Endodermal cell (in vitro differentiated cells): ENCODE results near the gene FAM227B. TPM values are rescaled to one million over a fixed set of nuclear protein-coding genes. Genes with fewer than 3 reads are reported as not detected.

Experiments
- DNase-seq: peaks from one replicate; pipeline ENCODE4 v3.0.0-alpha.2; 2017
- H3K27ac ChIP-seq: 2 replicates; pipeline ENCODE4 v1.5.1; 2013; ENCODE audit warnings: mild to moderate bottlenecking, low read depth, low read length, moderate library complexity
- H3K27me3 ChIP-seq: 2 replicates; pipeline ENCODE4 v1.6.1; 2013; ENCODE audit warnings: mild to moderate bottlenecking, low read length, moderate library complexity; ENCODE audit not compliant: insufficient read depth, control insufficient read depth, poor library complexity, severe bottlenecking
- H3K36me3 ChIP-seq: 2 replicates; pipeline ENCODE4 v1.7.0; 2013; ENCODE audit warnings: mild to moderate bottlenecking, low read length, moderate library complexity; ENCODE audit not compliant: control insufficient read depth, insufficient read depth
- H3K4me1 ChIP-seq: one replicate; pipeline ENCODE4 v1.7.0; 2013; ENCODE audit warnings: low read length; ENCODE audit not compliant: control insufficient read depth, insufficient read depth
- H3K4me3 ChIP-seq: 2 replicates; pipeline ENCODE4 v1.5.1; 2013; ENCODE audit warnings: mild to moderate bottlenecking, low read length, moderate library complexity
- H3K9ac ChIP-seq: 2 replicates; pipeline ENCODE4 v1.6.1; 2013; ENCODE audit warnings: mild to moderate bottlenecking, low read length, moderate library complexity; ENCODE audit not compliant: poor library complexity, severe bottlenecking; ENCODE audit errors: extremely low read depth
- H3K9me3 ChIP-seq: 2 replicates; pipeline ENCODE4 v1.6.1; 2013; ENCODE audit warnings: mild to moderate bottlenecking, low read length, moderate library complexity; ENCODE audit not compliant: control insufficient read depth
- H3K27ac Mint-ChIP-seq: 2 replicates; pipeline ENCODE4 v1.8.0; 2020; ENCODE audit warnings: mixed read lengths
- H3K27me3 Mint-ChIP-seq: 2 replicates; pipeline ENCODE4 v1.8.0; 2021; ENCODE audit warnings: mild to moderate bottlenecking, mixed read lengths; ENCODE audit not compliant: insufficient read depth
- H3K36me3 Mint-ChIP-seq: 2 replicates; pipeline ENCODE4 v1.8.0; 2020; ENCODE audit warnings: low read depth, mixed read lengths
- H3K4me1 Mint-ChIP-seq: 2 replicates; pipeline ENCODE4 v1.8.0; 2020; ENCODE audit warnings: mixed read lengths
- H3K4me3 Mint-ChIP-seq: 2 replicates; pipeline ENCODE4 v1.8.0; 2020; ENCODE audit warnings: mild to moderate bottlenecking, moderate library complexity, mixed read lengths
- H3K9me3 Mint-ChIP-seq: 2 replicates; pipeline ENCODE4 v1.8.0; 2020; ENCODE audit warnings: mild to moderate bottlenecking, mixed read lengths
- WGBS, 2 experiments: methylation state at CpG; one replicate each; pipeline versions ENCODE4 v1.1.5 to v1.1.7; 2013; ENCODE audit warnings: missing lambda C conversion rate in 2 of 2, mixed read lengths in 1 of 2; ENCODE audit not compliant: insufficient coverage in 1 of 2, insufficient read length in 1 of 2; 5-methylcytosine and 5-hydroxymethylcytosine counted together
- total RNA-seq, 2 donors: library from RNA; stranded (reverse); fragmentation: NEBNext Ultra II Directional in 1 of 2; extraction: Animal tissue kit (Norgen Biotek cat#: 25700) in 1 of 2; gene quantifications; 2 replicates in 1 of 2; 3 replicates in 1 of 2; pipeline ENCODE4 v1.2.1, GENCODE V29; 2021
- TF ChIP-seq, protein P1 (sequence below): fragments of 200-600 bp; sonication (generic); conservative IDR thresholded peaks from 2 replicates; pipeline ENCODE4 v1.5.0; 2021; ENCODE audit warnings: antibody characterized with exemption, mild to moderate bottlenecking

The FAM227B gene
- total RNA-seq, 2 donors from 2014 or later, result 7.5 to 8.5 TPM

DNA sequence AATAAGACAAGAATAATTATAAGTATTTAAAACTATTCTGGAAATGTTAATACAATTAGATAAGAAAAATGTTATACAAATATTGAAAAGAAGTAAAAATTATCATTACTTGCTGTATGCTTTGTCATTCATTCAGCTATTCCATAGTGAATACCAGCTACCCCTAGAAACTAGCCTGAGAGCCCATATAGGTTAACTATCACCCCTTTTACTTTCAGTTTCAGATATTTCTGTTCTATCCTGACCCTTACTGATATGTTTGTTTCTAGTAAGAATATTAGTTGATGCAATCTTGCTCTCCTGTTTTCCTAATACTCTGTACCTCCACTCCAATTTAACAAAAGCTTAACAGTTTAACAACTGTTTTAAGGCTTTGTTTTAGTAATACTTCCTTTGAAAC is 31.6 kb downstream of the FAM227B start:
- H3K27ac Mint-ChIP-seq, result no peak overlapping the region
- no peaks in the 10 kb centered on the region for H3K27me3 Mint-ChIP-seq
- no peak overlapping the region for H3K4me3 ChIP-seq
- no peak for DNase-seq
- no peak overlapping the region for H3K4me3 Mint-ChIP-seq
- TF ChIP-seq, protein P1, sequence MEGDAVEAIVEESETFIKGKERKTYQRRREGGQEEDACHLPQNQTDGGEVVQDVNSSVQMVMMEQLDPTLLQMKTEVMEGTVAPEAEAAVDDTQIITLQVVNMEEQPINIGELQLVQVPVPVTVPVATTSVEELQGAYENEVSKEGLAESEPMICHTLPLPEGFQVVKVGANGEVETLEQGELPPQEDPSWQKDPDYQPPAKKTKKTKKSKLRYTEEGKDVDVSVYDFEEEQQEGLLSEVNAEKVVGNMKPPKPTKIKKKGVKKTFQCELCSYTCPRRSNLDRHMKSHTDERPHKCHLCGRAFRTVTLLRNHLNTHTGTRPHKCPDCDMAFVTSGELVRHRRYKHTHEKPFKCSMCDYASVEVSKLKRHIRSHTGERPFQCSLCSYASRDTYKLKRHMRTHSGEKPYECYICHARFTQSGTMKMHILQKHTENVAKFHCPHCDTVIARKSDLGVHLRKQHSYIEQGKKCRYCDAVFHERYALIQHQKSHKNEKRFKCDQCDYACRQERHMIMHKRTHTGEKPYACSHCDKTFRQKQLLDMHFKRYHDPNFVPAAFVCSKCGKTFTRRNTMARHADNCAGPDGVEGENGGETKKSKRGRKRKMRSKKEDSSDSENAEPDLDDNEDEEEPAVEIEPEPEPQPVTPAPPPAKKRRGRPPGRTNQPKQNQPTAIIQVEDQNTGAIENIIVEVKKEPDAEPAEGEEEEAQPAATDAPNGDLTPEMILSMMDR, result no peak
- peaks cover 10% of the 10 kb centered on the region for H3K9me3 ChIP-seq
- H3K36me3 ChIP-seq, result no peaks in the 10 kb centered on the region
- H3K9ac ChIP-seq, result no peak overlapping the region
- no peak overlapping the region for H3K27ac ChIP-seq
- H3K27me3 ChIP-seq, result no peaks in the 10 kb centered on the region
- no peaks in the 10 kb centered on the region for H3K4me1 Mint-ChIP-seq
- H3K36me3 Mint-ChIP-seq, result no peaks in the 10 kb centered on the region
- peaks cover 18% of the 10 kb centered on the region for H3K9me3 Mint-ChIP-seq
- H3K4me1 ChIP-seq, result no peaks in the 10 kb centered on the region

DNA sequence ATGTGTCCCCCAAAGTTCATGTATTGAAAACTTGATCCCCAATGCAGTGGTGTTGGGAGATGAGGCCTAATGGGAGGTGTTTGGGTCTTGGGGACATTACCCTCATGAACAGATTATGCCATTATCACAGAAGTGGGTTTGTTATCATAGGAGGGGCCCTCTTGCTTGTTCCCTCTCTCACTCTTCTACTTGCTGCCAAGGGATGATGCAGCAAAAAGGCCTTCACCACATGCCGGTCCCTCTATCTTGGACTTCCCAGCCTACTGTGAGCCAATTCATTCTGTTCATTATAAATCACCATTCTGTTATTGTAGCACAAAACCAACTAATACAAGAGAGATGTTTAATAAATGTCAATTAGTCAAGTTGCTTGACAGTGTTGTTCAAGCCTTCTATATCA is 47.2 kb downstream of the FAM227B start:
- Mint-ChIP-seq H3K27ac (no peak overlapping the region), H3K36me3 (no peaks in the 10 kb centered on the region), H3K4me1 (no peaks in the 10 kb centered on the region), H3K27me3 (no peaks in the 10 kb centered on the region), H3K4me3 (no peak overlapping the region), H3K9me3 (peaks cover 1% of the 10 kb centered on the region)
- TF ChIP-seq, protein P1, result no peak
- no peak for DNase-seq
- Histone ChIP-seq H3K4me1 (no peaks in the 10 kb centered on the region), H3K36me3 (no peaks in the 10 kb centered on the region), H3K27ac (no peak overlapping the region), H3K27me3 (no peaks in the 10 kb centered on the region), H3K4me3 (no peak overlapping the region), H3K9ac (no peak overlapping the region), H3K9me3 (no peaks in the 10 kb centered on the region)
- WGBS, 2 experiments, result 100% methylated on average over 1 of the region's 1 CpG; no CpG with 5 or more reads in 1 of the 2 experiments

GRCh38 chr15:49570672-49571071 is 49.9 kb downstream of the FAM227B start:
- DNase-seq, result no peak
- Histone ChIP-seq H3K36me3 (no peaks in the 10 kb centered on the region), H3K4me1 (no peaks in the 10 kb centered on the region), H3K27me3 (no peaks in the 10 kb centered on the region), H3K4me3 (no peak overlapping the region), H3K9ac (no peak overlapping the region), H3K27ac (no peak overlapping the region), H3K9me3 (no peaks in the 10 kb centered on the region)
- H3K9me3 Mint-ChIP-seq, result peaks cover 1% of the 10 kb centered on the region
- no peaks in the 10 kb centered on the region for H3K4me1 Mint-ChIP-seq
- TF ChIP-seq, protein P1, result no peak
- H3K36me3 Mint-ChIP-seq, result no peaks in the 10 kb centered on the region
- H3K4me3 Mint-ChIP-seq, result no peak overlapping the region
- no peaks in the 10 kb centered on the region for H3K27me3 Mint-ChIP-seq
- no peak overlapping the region for H3K27ac Mint-ChIP-seq
- WGBS, 2 experiments, result 100% methylated on average over 1 of the region's 1 CpG; no CpG with 5 or more reads in 1 of the 2 experiments
